ENCODE results near the gene RNF169. TPM values are rescaled to one million over a fixed set of nuclear protein-coding genes. Genes with fewer than 3 reads are reported as not detected.

Gene RNF169, protein sequence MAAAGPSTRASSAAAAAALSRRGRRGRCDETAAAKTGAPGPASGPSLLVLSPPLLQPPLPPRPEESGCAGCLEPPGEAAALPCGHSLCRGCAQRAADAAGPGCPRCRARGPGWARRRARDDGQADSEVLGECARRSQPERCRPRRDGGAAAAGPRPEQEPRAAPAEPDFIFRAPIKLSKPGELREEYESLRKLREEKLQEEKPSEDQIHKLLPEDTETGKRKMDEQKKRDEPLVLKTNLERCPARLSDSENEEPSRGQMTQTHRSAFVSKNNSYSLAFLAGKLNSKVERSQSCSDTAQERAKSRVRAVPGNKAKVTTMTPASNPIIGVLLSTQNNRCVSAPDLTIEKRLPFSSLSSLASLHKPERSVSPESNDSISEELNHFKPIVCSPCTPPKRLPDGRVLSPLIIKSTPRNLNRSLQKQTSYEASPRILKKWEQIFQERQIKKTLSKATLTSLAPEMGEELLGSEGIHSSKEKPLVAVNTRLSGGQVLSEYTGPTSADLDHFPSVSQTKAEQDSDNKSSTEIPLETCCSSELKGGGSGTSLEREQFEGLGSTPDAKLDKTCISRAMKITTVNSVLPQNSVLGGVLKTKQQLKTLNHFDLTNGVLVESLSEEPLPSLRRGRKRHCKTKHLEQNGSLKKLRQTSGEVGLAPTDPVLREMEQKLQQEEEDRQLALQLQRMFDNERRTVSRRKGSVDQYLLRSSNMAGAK
- total RNA-seq: 10 to 100 TPM; 11.4 to 12.4 (median 11.9) TPM

DNA sequence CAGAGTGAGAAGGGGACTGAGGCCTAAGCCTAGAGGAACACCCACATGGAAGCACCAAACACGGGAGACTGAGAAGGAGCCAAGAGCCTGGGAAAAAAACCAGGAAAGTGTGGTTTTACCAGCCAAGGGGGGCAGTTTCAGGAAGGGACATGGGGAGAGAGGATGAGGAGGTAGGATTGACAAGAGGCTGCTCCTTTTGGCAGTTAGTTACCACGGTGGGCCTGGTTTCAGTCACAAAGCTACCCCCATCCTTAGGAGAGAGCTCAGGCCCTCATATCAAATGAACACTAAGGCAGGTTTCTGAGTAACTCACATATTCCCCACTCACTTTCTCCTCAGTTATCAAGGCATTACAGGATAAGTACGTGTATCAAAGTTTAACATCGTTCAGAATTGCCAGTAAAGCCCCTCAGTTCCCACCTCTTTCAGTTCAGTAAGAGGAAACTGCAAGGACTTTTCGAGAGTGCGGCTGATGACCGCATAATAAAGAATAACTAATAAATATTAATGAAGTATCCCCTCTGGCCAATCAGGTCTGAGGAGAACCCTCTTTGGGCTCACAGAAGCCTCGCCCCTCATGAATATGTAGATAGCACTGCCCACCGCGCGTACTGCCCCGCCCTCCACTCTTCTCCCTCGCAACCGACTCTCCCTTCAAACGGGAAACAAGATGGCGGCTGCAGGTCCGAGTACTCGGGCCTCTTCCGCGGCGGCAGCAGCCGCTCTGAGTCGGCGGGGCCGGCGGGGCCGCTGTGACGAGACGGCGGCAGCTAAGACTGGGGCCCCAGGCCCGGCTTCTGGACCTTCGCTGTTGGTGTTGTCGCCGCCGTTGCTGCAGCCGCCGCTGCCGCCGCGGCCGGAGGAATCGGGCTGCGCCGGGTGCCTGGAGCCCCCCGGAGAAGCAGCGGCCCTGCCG, at the start of gene RNF169:
TSS of gene RNF169 (plus strand) at position 639 of the 916 bp plus-strand sequence. CDS start at position 671, 32 bp downstream.
- peak; percentile 84 for DNase-seq
- peaks cover 2% of the 10 kb centered on the region for H3K36me3 Mint-ChIP-seq (ENCODE audit: insufficient read depth)
- ATAC-seq: peak; percentile 98 to 99
- H3K27me3 Mint-ChIP-seq (ENCODE audit: low read depth): no peaks in the 10 kb centered on the region
- H3K4me1 Mint-ChIP-seq (ENCODE audit: low read depth): peaks cover 35% of the 10 kb centered on the region
- no peaks in the 10 kb centered on the region for H3K9me3 Mint-ChIP-seq
- H3K4me3 Mint-ChIP-seq: peak within 1 kb of the TSS; percentile 88

DNA sequence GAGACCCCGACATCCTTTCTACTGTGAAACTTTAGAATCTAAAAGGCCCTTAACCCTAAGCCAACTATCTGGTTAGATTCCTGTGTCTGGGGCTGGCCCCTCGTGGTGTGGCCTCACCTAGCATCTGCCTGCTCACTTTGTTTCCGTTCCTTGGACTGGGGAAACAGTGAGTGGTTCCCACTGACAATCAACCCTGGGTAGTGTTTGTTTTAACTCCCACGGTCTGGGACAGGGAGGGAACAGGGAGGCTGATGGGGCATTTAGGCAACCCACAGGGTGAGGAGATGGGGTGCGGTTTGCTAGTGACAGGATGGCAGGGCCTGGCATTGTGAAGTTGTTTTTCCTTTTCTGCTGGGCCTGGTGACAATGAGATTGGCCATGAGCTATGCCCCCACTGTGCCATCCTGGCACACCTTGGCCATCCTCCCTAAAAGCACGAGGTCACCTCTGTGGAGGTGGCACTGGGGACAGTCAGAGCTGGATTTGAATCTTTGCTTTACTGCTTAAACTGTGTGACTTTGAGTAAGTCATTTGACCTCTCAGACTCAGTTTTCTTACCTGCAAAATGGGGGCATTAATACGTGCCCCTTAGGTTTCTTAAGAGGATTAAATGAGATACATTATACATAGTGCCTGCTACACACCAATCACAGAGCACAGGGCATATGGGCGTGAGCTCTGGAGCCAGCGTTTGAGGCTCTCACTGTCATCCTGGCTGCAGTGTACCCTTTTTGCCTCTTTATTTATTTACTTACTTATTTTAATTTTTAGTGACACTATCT, 48.8 kb upstream of the RNF169 start:
- no peak for ATAC-seq
- no peak overlapping the region for H3K4me3 Mint-ChIP-seq
- H3K27me3 Mint-ChIP-seq (ENCODE audit: low read depth): peaks cover 4% of the 10 kb centered on the region
- H3K9me3 Mint-ChIP-seq: no peaks in the 10 kb centered on the region
- DNase-seq: no peak
- no peaks in the 10 kb centered on the region for H3K4me1 Mint-ChIP-seq (ENCODE audit: low read depth)
- H3K36me3 Mint-ChIP-seq (ENCODE audit: insufficient read depth): no peaks in the 10 kb centered on the region

DNA sequence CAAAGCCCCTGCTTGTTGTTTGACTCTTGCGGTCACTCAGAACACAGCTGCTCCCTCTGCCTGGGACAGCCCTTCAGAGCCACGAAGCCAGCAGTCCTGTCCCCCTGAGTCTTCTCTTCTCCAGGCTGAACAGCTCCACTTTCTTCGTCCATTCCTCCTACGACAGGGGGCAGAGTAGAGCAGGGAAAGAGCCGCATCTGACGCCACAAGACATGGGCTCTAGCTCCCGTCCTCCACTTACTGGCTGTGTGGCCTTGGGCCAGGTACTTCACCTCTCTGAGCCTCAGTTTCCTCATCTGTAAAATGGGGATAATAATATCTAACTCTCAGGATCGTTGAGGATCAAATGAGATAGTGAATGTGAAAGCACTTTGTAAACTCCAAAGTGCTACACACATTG, 47.3 kb upstream of the RNF169 start:
- peaks cover 4% of the 10 kb centered on the region for H3K27me3 Mint-ChIP-seq (ENCODE audit: low read depth)
- no peaks in the 10 kb centered on the region for H3K4me1 Mint-ChIP-seq (ENCODE audit: low read depth)
- no peaks in the 10 kb centered on the region for H3K36me3 Mint-ChIP-seq (ENCODE audit: insufficient read depth)
- no peak for DNase-seq
- H3K9me3 Mint-ChIP-seq: no peaks in the 10 kb centered on the region
- no peak overlapping the region for H3K4me3 Mint-ChIP-seq
- ATAC-seq: no peak

DNA sequence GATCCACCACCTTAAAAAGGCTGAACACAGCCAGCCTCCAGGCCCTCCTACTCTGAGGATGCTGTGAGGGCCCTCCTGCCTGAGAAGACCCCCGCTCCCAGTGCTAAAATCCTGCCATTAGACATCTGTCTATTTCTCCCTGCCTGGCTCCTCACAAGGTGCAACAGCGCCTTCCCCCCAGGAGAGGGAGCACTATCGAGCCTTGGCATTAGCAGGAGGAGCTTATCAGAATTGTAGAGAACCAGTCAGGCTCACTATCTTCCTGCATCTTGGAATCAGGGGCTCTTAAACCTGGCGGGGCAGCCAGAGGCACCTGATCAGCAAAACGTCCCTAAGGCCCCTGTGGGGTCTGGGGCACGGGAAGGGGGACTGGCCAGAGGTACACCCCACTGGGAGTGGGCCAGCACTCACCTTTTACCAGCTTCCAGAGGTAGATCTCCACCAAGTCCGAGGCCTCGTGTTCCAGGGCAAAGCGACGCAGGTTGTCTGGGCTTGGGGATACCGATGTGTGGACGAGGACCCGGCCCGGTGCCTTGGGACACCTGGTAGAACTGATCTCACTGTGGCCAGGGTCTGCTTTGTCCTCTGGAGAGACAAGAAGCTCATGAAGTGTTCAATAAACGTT, 46.2 kb upstream of the RNF169 start:
- ATAC-seq (peak; percentile 77 to 80), DNase-seq (peak; percentile 45)
- no peaks in the 10 kb centered on the region for H3K9me3 Mint-ChIP-seq
- no peak overlapping the region for H3K4me3 Mint-ChIP-seq
- no peaks in the 10 kb centered on the region for H3K36me3 Mint-ChIP-seq (ENCODE audit: insufficient read depth)
- no peaks in the 10 kb centered on the region for H3K27me3 Mint-ChIP-seq (ENCODE audit: low read depth)
- no peaks in the 10 kb centered on the region for H3K4me1 Mint-ChIP-seq (ENCODE audit: low read depth)

DNA sequence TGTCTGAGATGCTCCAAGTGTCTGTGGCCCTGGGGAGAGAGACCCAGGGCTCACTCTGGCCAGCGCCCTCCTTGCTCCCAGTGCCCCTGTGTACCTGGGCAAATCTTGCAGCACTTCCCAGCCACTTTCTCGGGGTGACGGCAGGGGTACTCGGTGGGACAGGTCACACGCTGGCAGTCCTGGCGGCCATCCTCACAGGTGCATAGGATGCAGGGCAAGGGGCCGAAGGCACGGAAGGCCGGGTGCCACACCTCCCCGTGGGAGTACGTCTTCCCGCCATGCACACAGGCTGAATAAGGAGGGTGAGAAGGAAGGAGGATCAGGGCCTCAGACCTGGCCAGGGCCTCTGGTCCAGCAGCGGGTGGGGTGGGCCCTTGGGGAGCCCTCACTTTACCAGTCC, 45.4 kb upstream of the RNF169 start:
- ATAC-seq (no peak), DNase-seq (no peak)
- Mint-ChIP-seq H3K27me3 (ENCODE audit: low read depth) (no peaks in the 10 kb centered on the region), H3K9me3 (no peaks in the 10 kb centered on the region), H3K4me1 (ENCODE audit: low read depth) (no peaks in the 10 kb centered on the region), H3K4me3 (no peak overlapping the region), H3K36me3 (ENCODE audit: insufficient read depth) (no peaks in the 10 kb centered on the region)

DNA sequence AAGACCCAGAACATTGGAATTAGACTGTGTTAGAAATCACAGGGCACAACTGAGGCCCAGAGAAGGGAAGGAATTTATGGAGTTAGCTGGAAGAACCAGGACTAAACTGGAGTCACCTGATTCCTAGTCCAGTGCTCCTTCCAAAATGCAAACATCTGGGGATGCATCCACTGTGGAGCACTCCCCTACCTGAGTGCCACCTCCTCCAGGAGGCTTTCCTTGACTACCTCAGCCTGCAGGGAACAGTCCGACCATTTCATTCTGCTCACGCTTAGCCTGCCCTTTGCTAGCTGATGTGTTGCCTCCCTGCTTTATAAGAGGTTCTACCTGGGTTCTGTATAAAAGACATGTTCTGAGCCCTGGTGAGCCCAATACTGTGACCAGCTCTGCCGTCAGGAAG, 41.5 kb upstream of the RNF169 start:
- no peaks in the 10 kb centered on the region for H3K36me3 Mint-ChIP-seq (ENCODE audit: insufficient read depth)
- no peaks in the 10 kb centered on the region for H3K9me3 Mint-ChIP-seq
- ATAC-seq (no peak), DNase-seq (no peak)
- H3K4me1 Mint-ChIP-seq (ENCODE audit: low read depth): no peaks in the 10 kb centered on the region
- no peaks in the 10 kb centered on the region for H3K27me3 Mint-ChIP-seq (ENCODE audit: low read depth)
- no peak overlapping the region for H3K4me3 Mint-ChIP-seq

DNA sequence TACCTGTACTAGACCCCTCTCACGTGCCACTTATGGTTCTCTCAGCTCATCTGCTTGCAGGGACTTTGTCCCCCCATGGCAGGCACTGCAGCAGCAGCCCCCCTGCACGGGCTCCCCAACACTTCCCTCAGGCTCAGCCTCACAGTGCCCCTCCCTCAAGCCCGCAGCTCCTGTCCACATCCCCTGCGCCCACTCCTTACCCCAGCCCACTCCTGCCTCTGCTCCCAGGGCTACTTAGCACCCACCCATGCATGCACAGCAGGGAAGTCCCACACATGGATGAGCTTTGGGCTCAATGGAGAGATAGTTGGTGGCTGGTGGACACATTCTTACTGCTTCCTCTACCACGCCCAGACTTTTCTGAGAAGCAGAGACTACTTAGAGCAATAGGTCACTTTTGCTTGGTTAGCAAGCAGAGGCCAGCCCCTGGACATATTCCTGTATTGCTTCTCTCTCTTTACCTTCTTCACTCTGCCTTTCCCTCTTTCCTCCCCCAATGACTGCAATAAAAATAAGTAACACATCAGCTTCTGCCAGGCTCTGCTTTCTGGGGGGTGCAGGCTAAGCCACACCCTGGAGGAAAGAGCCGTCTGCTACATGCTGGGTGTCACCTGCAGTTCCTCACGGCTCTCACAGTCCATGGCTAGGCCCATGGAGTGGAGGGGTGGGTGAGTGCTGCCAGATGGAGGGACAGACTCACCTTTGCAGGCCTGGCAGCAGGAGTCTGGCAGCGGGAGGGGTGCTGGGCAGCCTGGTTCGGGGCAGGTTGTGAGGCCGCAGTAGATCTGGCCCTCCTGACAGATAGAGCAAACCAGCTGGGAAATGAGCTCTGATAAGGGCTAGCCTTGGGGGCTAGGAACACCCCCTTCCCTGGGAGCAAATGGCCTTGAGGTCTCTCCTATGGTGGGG, 40.8 kb upstream of the RNF169 start:
- no peak for DNase-seq
- Mint-ChIP-seq H3K27me3 (ENCODE audit: low read depth) (no peaks in the 10 kb centered on the region), H3K4me3 (no peak overlapping the region), H3K9me3 (no peaks in the 10 kb centered on the region), H3K36me3 (ENCODE audit: insufficient read depth) (no peaks in the 10 kb centered on the region), H3K4me1 (ENCODE audit: low read depth) (no peaks in the 10 kb centered on the region)
- no peak for ATAC-seq

DNA sequence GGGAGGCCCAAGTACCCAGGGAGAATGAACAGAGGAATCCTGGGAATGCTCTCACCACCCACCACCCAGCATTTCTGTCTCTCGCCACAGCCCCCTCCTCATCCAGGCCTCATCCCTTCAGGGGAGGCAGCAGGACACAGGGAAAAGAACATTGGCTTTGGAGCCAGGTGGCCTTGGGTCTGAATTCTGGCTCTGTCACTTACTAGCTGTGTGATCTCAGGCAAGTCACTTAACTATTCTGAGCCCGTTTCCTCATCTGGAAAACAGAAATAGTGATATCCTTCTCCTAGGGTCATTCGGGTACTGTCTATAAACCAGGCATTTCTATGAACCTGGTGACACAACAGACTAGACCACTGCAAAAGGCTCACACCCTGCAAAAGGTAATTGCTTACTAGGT, 39.5 kb upstream of the RNF169 start:
- H3K27me3 Mint-ChIP-seq (ENCODE audit: low read depth): no peaks in the 10 kb centered on the region
- H3K36me3 Mint-ChIP-seq (ENCODE audit: insufficient read depth): no peaks in the 10 kb centered on the region
- DNase-seq (no peak), ATAC-seq (no peak)
- H3K4me3 Mint-ChIP-seq: no peak overlapping the region
- H3K4me1 Mint-ChIP-seq (ENCODE audit: low read depth): no peaks in the 10 kb centered on the region
- H3K9me3 Mint-ChIP-seq: no peaks in the 10 kb centered on the region

DNA sequence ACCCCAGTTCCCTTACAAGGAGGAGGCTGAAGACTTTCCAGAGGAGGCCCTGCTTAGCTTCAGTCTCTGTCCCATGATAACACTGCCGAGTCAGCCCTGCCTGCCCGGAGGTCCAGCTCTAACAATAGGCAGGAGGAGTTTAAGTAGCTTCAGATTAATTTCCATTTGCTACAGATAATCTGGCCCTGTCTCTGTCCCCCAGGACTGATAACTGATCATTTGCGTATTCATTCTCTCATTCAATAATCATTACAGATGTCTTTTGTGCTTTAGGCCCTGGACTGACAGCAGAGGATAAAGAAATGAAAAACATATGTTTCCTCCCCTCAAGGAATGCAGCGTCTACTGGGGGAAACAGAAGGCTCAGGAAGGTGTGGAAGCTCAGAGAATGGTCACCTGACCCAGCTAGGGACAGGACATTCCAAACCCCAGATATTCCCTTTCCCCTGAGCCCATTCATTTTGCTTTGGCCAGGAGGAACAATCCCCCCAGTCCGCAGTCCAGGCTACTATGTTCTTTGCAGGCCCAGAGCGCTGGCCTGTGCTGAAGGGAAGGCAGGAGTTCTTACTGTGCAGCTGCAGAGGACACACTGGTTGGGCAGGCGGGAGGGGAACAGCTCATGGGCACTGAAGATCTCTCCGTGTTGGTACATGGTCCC, 38.2 kb upstream of the RNF169 start:
- H3K27me3 Mint-ChIP-seq (ENCODE audit: low read depth): no peaks in the 10 kb centered on the region
- H3K4me3 Mint-ChIP-seq: no peak overlapping the region
- DNase-seq: no peak
- H3K9me3 Mint-ChIP-seq: no peaks in the 10 kb centered on the region
- no peak for ATAC-seq
- no peaks in the 10 kb centered on the region for H3K36me3 Mint-ChIP-seq (ENCODE audit: insufficient read depth)
- H3K4me1 Mint-ChIP-seq (ENCODE audit: low read depth): no peaks in the 10 kb centered on the region

DNA sequence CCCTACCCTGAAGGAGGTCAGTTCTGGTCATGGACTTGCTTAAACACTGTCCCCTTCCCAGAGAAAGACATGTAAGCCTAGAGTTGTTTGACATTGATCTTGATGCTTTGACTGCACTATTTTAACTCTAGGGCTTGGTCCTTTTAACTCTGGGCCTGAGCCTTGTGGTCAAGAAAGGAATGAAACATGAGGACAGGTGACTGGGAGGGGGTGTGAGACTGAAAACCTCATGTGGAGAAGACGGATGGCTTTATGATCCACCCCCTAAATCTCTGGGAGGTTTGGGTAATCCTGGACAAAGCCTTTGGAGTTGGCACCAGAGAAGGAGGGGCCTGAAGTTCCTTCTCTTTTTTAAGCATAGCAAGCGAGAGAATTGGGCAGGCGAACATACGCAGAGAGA, 35.0 kb upstream of the RNF169 start:
- Mint-ChIP-seq H3K9me3 (no peaks in the 10 kb centered on the region), H3K27me3 (ENCODE audit: low read depth) (peaks cover 6% of the 10 kb centered on the region), H3K4me1 (ENCODE audit: low read depth) (no peaks in the 10 kb centered on the region), H3K4me3 (no peak overlapping the region), H3K36me3 (ENCODE audit: insufficient read depth) (no peaks in the 10 kb centered on the region)
- DNase-seq (no peak), ATAC-seq (no peak)

DNA sequence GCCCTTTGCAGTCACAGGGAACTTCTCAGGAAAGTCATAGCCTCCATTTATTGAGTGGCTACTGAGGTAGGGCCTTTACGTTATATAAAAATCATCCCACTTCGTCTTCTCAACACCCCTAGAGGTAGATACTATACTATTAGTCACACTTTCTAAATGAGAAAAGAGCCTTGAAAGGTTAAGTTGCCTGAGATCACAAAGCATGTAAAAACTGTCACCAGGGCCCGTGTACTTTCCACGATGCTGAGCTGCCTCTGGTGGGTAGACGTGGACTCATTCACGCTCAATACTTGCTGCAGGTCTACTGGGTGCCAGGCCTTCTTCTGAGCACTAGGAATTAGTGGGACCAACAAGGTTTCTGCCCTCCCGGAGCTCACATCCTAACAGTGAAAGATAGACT, 33.7 kb upstream of the RNF169 start:
- no peaks in the 10 kb centered on the region for H3K9me3 Mint-ChIP-seq
- no peaks in the 10 kb centered on the region for H3K4me1 Mint-ChIP-seq (ENCODE audit: low read depth)
- DNase-seq (no peak), ATAC-seq (peak; percentile 73 to 77)
- H3K4me3 Mint-ChIP-seq: no peak overlapping the region
- H3K36me3 Mint-ChIP-seq (ENCODE audit: insufficient read depth): no peaks in the 10 kb centered on the region
- peaks cover 6% of the 10 kb centered on the region for H3K27me3 Mint-ChIP-seq (ENCODE audit: low read depth)

DNA sequence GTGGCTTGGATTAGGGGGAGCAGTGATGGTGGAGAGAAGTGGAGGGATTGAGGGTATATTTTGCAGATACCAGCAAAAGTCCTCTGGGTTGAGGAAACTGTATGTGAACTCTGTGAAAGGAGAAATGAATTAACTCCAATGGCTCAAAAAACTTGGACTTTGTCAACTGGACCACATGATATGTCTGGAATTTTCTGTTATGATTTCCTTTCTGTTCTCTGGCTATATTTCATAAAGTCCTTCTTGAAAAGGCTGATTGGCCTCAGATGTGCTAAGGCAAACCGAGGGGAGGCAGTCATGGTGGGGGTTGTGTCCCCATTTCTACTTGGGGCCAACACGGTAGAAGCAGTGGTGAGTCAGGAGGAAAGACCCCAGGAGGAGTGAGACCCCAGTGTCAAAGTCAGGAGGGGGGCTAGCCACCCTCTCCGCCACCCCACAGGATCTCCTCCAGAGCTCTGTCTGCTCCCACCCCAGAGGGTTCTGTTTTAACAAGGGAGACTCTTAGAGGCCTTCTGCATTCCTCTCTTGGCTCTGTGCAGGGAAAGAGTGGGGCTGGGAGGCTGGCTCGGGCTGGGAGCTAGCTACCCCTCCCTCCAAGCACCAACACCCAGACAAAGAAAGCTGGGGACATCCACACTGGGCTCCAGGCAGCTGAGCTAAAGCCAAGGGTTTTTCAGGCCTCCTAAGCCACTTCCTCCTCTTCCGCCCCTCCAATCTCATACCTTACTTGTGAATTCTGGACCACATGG, 31.3 kb upstream of the RNF169 start:
- Mint-ChIP-seq H3K4me1 (ENCODE audit: low read depth) (no peaks in the 10 kb centered on the region), H3K4me3 (no peak overlapping the region), H3K9me3 (no peaks in the 10 kb centered on the region), H3K36me3 (ENCODE audit: insufficient read depth) (no peaks in the 10 kb centered on the region), H3K27me3 (ENCODE audit: low read depth) (peaks cover 6% of the 10 kb centered on the region)
- no peak for ATAC-seq
- no peak for DNase-seq

All from activated T-cell treated with anti-CD3 and anti-CD28 coated beads, Interleukin-2, amount 50 U/mL, for 4 hours (primary cell).